Common myeloid progenitor, CD34-positive (primary cell): Measurements from ENCODE around the gene TXLNG.

ENCODE experiments used
- CTCF ChIA-PET: fragments of 350-600 bp; sonication (Branson Sonifier 250); formaldehyde crosslinking; loops from one replicate; lab custom pipeline; 2021; ENCODE audit warnings: antibody characterized with exemption; lab: Charles Lee
- POLR2A ChIA-PET: fragments of 350-600 bp; sonication (Branson Sonifier 250); formaldehyde crosslinking; loops from one replicate; lab custom pipeline; 2021; ENCODE audit warnings: antibody characterized with exemption; lab: Charles Lee
- DNase-seq, 3 donors: peaks; one replicate each; pipeline versions ENCODE4 v3.0.0 to v3.0.0-alpha.2; 2013
- H3K27ac ChIP-seq, 2 experiments: 1 replicate in 1 of 2; 2 replicates in 1 of 2; pipeline ENCODE4 v1.7.0; 2013; ENCODE audit warnings: inconsistent platforms in 2 of 2, low read length in 2 of 2, mild to moderate bottlenecking in 2 of 2, low read depth in 1 of 2, moderate library complexity in 1 of 2; ENCODE audit not compliant: severe bottlenecking in 2 of 2, insufficient read depth in 1 of 2, poor library complexity in 1 of 2
- H3K27me3 ChIP-seq, 5 experiments: replicated peaks in 2 of 5; 1 replicate in 3 of 5; 2 replicates in 2 of 5; pipeline versions ENCODE4 v1.6.1 to v1.7.0; 2013; ENCODE audit warnings: low read length in 4 of 5, mild to moderate bottlenecking in 2 of 5, moderate library complexity in 2 of 5, inconsistent platforms in 1 of 5; ENCODE audit not compliant: insufficient read depth in 5 of 5, control insufficient read depth in 4 of 5
- H3K36me3 ChIP-seq, 4 experiments: 1 replicate in 2 of 4; 2 replicates in 2 of 4; pipeline versions ENCODE4 v1.6.1 to v1.7.0; 2013; ENCODE audit warnings: low read length in 3 of 4, control low read depth in 1 of 4, mild to moderate bottlenecking in 1 of 4; ENCODE audit not compliant: control insufficient read depth in 4 of 4, insufficient read depth in 4 of 4
- H3K4me1 ChIP-seq, 4 experiments: 1 replicate in 3 of 4; 2 replicates in 1 of 4; pipeline versions ENCODE4 v1.6.1 to v1.7.1; 2013; ENCODE audit warnings: low read length in 3 of 4, mild to moderate bottlenecking in 3 of 4, control low read depth in 1 of 4, inconsistent platforms in 1 of 4, moderate library complexity in 1 of 4; ENCODE audit not compliant: control insufficient read depth in 4 of 4, insufficient read depth in 4 of 4; ENCODE audit errors: control extremely low read depth in 1 of 4
- H3K4me3 ChIP-seq, 7 experiments: 1 replicate in 4 of 7; 2 replicates in 3 of 7; pipeline versions ENCODE4 v1.5.1 to v1.7.0; 2013; ENCODE audit warnings: mild to moderate bottlenecking in 7 of 7, low read length in 6 of 7, moderate library complexity in 6 of 7, inconsistent platforms in 2 of 7, low read depth in 2 of 7, control low read depth in 1 of 7; ENCODE audit not compliant: insufficient read depth in 4 of 7, control insufficient read depth in 1 of 7; ENCODE audit errors: extremely low read depth in 1 of 7
- H3K9me3 ChIP-seq, 5 experiments: 1 replicate in 4 of 5; 2 replicates in 1 of 5; pipeline versions ENCODE4 v1.6.1 to v1.7.1; 2013; ENCODE audit warnings: low read length in 4 of 5, mild to moderate bottlenecking in 2 of 5, inconsistent platforms in 1 of 5, low read depth in 1 of 5, moderate library complexity in 1 of 5; ENCODE audit not compliant: control insufficient read depth in 4 of 5, insufficient read depth in 2 of 5; ENCODE audit errors: control extremely low read depth in 1 of 5
- WGBS: methylation state at CpG from one replicate; pipeline ENCODE4 v1.1.5; 2013; ENCODE audit not compliant: insufficient coverage; 5-methylcytosine and 5-hydroxymethylcytosine counted together

The TXLNG gene

DNA sequence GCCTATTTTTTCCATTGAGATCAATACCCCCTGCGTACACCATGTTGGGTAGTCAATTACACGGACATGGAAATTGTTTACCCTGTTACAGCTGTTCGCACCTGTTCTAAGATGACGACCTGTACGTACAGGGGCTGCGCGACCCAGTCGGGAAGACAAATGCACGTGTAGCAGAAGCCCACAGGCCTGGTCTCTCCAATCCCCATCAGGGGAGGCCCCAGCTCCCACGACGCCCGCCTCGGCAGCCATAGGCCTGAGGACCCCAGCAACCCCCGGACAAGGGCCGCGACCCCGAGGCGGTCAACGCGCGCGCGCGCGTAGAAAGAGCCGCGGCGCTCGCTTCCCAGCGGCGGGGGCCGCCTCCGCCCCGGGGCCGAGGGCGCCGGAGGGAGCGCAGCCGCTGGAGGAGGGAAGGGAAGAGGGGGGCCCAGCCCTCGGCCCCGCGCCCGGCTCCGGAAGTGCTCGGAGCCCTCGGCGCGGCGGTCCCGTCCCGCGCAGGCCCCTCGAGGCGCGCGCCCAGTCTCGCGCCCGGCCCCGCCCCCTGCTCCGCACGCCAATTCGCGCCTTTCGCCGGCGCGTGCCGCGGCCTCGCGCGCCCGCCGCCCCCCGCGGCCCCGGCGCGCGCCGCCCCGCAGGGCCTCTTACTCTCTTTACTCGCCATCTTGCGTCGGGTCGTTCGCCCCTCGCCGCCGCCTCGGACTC, 83.3 kb downstream of the TXLNG start:
- Histone ChIP-seq H3K4me1 (peaks cover 15 to 46% (median 27%) of the 10 kb centered on the region in 4 experiments), H3K27me3 (peaks cover 0 to 49% (median 0%) of the 10 kb centered on the region in 5 experiments), H3K27ac (peak overlapping the region; percentile 66 to 91), H3K36me3 (peaks cover 0 to 13% (median 1%) of the 10 kb centered on the region in 4 experiments), H3K4me3 (peak overlapping the region; percentile 61 to 85 (median 74)), H3K9me3 (no peaks in the 10 kb centered on the region)
- WGBS, result 12% methylated on average over 65 of the region's 92 CpGs
- POLR2A ChIA-PET, result no interaction called here
- peak; percentile 36 to 73 (median 67) for DNase-seq
- CTCF ChIA-PET, result no interaction called here

DNA sequence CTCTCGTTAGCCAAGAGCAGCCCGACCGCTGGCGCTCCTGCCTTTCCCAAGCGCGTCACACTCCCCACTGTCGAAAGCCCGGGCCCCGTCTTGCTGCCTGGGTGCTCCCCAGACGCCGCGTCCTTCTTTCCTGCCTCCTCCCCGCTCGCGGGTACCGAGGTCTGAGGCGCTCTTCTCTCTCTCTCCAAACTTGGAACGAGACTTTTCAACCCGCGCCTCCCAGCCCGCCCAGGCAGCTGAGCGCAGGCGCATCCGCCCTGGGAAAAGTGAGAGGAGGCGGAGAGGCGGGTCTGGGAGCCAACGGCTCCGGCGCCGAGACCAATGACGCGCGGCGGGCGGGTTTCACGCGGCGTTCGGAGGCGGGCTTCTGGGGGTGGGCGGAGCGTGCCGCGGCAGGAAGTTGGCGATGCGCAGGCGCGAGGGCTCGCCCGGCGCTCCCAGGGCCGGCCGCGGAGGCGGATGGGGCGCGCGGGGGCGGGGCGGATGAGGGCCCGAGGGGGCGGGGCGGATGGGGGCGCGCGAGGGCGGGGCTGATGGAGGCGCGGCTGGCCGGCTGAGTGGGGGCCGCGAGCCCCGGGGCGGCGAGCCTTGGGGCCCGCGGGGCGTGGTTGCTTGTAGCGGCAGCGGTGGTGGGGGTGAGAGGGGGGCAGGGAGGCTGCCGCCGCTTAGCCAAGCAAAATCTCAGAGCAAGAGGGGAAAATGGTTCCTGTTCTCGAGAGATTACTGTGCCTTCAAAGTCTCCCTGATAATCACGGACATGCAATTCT, 84.0 kb downstream of the TXLNG start, which contains the start of gene RBBP7:
RBBP7 (minus strand) TSS at position 268 of the 767 bp plus-strand sequence. CDS start 309 bp downstream, outside the sequence.
- Histone ChIP-seq H3K27ac (peak within 1 kb of the TSS; percentile 66 to 91), H3K4me1 (peaks cover 15 to 46% (median 27%) of the 10 kb centered on the region in 4 experiments), H3K27me3 (peaks cover 0 to 52% (median 0%) of the 10 kb centered on the region in 5 experiments), H3K36me3 (peaks cover 0 to 11% (median 1%) of the 10 kb centered on the region in 4 experiments), H3K9me3 (no peaks in the 10 kb centered on the region), H3K4me3 (peak within 1 kb of the TSS; percentile 61 to 85 (median 74))
- 1% methylated on average over 36 of the region's 84 CpGs for WGBS
- CTCF ChIA-PET, result interaction anchor here (1.0 kb wide), 1 partner anchor 13 kb away, joined by 3 read pairs; no protein-coding TSS in a partner anchor
- POLR2A ChIA-PET, result interaction anchor here (0.6 kb wide), 2 partner anchors 11 to 58 kb away, joined by 3 to 4 read pairs; no protein-coding TSS in a partner anchor
- peak; percentile 86 to 94 (median 93) for DNase-seq

DNA sequence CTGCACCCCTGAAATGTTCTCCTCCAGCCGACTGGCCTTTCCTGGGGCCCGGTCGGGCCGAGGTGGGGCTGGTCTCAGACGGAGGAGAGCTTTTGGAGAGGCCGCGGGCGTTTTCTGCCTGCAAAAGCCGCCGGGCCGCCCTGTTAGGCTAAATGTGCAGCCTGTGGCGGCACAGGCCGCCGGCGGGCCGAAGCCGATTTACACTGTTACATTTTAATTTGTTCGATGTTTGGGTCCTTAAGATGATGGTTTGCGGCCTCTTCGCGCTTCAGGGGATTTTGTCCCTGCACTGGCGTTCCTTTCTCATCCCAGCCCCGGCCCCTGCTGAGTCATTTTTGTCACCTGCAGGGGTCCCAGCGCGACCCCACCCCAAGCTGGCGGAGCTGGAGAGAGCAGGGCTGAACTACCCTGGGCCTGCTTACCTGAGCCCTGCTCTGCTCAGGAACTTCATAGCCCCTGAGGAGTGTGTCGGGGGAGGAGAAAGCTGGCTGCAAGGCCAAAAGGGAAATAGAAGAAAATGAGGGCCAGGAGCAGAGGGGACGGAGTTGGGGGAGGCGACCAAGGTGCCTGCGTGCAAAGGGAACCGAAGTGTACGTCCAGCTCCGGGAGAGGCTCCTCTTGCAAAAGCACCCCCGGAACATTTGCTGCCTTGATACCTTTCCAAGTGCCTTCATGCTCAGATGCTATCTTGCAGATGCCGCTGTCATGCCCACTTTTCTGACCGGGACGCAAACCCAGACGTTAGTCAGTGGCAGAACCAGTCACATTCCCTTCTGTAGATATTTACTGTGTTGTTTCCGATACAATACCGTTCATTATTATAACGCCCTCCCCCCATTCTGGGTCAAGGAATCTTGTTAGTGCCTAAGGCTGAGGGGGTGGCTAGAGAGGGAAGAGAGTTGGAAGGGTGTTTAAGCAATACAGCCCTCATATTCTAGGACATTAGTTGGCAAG, 84.9 kb downstream of the TXLNG start:
- ChIA-PET POLR2A (no interaction called here), CTCF (interaction anchor here (1.0 to 1.2 kb wide), 2 partner anchors 11 to 12 kb away, joined by 3 to 4 read pairs; no protein-coding TSS in a partner anchor)
- WGBS, result 19% methylated on average over 31 of the region's 41 CpGs
- peaks cover 0 to 51% (median 0%) of the 10 kb centered on the region in 5 experiments for H3K27me3 ChIP-seq
- H3K27ac ChIP-seq, result peak overlapping the region; percentile 58 to 73
- peaks cover 15 to 46% (median 27%) of the 10 kb centered on the region in 4 experiments for H3K4me1 ChIP-seq
- no peaks in the 10 kb centered on the region for H3K9me3 ChIP-seq
- peak overlapping the region; percentile 7 to 80 (median 64) for H3K4me3 ChIP-seq
- peaks cover 0 to 7% (median 1%) of the 10 kb centered on the region in 4 experiments for H3K36me3 ChIP-seq
- peak in 2 of 3 donors; percentile 35 to 47 for DNase-seq

DNA sequence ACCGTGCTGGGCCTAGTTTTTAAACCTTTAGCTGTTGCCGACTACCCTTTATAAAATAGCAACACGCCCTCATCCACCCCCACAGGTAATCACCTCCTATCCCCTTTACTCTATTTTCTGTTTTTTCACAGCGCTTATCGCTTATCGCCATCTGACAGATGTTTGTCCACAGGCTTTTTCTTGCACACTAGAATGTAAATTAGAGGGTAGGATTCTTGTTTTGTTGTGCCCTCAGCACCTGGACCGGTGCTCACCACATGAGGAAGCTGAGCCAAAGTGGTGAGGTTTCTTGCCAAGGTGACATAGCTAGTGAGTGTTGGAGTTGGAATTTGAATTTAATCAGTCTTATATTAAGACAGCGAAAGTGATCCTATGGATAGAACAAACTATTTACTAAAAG, 86.8 kb downstream of the TXLNG start:
- ChIA-PET CTCF (interaction anchor here (1.0 to 3.4 kb wide), 4 partner anchors 10 to 1137 kb away, joined by 3 to 15 read pairs (median 6); no protein-coding TSS in a partner anchor), POLR2A (no interaction called here)
- WGBS, result 84% methylated on average over 5 of the region's 8 CpGs

DNA sequence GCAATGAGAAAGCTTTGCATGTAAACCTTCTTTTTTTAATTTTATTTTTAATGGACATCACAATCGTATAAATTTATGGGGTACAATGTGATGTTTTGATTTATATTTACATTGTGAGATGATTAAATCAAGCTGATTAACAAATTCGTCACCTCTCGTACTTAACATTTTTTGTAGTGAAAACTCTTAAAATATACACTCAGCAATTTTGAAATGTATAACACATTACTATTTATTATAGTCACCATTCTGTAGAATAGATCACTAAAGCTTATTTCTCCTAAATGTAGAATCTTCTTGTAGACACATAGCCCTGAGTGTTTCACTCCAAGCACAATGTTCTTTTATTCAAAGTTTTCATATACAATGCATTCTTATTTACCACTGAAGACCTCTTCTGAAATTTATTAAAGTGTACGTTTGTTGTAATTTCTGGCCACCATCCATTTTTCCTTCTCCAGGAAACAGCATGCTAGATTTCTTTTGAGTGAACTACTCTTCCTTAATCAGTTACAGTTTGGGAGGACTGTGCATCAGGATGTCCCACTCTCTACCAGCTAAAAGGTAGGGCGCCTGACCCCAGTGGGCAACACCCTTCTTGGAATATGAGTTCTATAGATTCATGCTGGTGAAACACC, 88.3 kb downstream of the TXLNG start:
- H3K4me3 ChIP-seq, result no peak overlapping the region
- H3K4me1 ChIP-seq, result peaks cover 4 to 26% (median 16%) of the 10 kb centered on the region in 4 experiments
- H3K36me3 ChIP-seq, result no peaks in the 10 kb centered on the region
- no peak for DNase-seq
- ChIA-PET POLR2A (no interaction called here), CTCF (interaction anchor here (1.9 to 3.4 kb wide), 2 partner anchors 8 to 171 kb away, joined by 9 to 15 read pairs; no protein-coding TSS in a partner anchor)
- H3K27me3 ChIP-seq, result peaks cover 0 to 46% (median 0%) of the 10 kb centered on the region in 5 experiments
- no peak overlapping the region for H3K27ac ChIP-seq
- WGBS, result 46% methylated on average over 2 of the region's 5 CpGs
- no peaks in the 10 kb centered on the region for H3K9me3 ChIP-seq

More for the DNA sequence above, 86.8 kb downstream of the TXLNG start:
- H3K4me1 ChIP-seq, result peaks cover 13 to 38% (median 26%) of the 10 kb centered on the region in 4 experiments
- peaks cover 0 to 48% (median 0%) of the 10 kb centered on the region in 5 experiments for H3K27me3 ChIP-seq
- H3K27ac ChIP-seq, result no peak overlapping the region
- H3K36me3 ChIP-seq, result peaks cover 0 to 1% (median under 1%) of the 10 kb centered on the region in 4 experiments
- peak in 2 of 3 donors; percentile 39 to 59 for DNase-seq
- no peak overlapping the region for H3K4me3 ChIP-seq
- H3K9me3 ChIP-seq, result no peaks in the 10 kb centered on the region

DNA sequence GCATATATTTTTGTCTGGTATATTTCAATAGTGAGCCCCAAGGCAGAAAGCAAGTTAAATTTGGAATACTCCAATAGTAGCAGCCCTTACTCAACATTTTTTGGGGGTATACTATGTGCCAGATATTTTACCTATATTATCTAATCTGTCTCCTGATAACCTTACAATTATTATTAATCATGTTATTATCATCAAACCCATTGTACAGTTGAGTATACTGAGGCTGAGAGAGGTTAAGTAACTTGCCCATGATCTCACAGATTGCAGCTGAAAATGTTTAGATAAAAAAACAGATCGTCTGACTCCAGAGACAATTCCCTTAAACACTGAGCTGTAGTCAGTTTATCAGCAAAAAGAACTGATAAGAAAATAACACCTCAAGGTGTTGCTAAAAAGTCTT, 90.4 kb downstream of the TXLNG start:
- DNase-seq, result no peak
- peaks cover 0 to 42% (median 0%) of the 10 kb centered on the region in 5 experiments for H3K27me3 ChIP-seq
- no peaks in the 10 kb centered on the region for H3K36me3 ChIP-seq
- ChIA-PET POLR2A (no interaction called here), CTCF (interaction anchor here (1.7 kb wide), 1 partner anchor 18 kb away, joined by 3 read pairs; no protein-coding TSS in a partner anchor)
- H3K4me3 ChIP-seq, result no peak overlapping the region
- H3K4me1 ChIP-seq, result peaks cover 4 to 16% (median 6%) of the 10 kb centered on the region in 4 experiments
- WGBS, result 40% methylated on average over 1 of the region's 1 CpG
- no peaks in the 10 kb centered on the region for H3K9me3 ChIP-seq
- no peak overlapping the region for H3K27ac ChIP-seq
